ENCODE measurements around the gene SKIC8.
A peak's percentile ranks its signal among the peaks of the same experiment; 100 is the strongest.

SKIC8 gene

DNA sequence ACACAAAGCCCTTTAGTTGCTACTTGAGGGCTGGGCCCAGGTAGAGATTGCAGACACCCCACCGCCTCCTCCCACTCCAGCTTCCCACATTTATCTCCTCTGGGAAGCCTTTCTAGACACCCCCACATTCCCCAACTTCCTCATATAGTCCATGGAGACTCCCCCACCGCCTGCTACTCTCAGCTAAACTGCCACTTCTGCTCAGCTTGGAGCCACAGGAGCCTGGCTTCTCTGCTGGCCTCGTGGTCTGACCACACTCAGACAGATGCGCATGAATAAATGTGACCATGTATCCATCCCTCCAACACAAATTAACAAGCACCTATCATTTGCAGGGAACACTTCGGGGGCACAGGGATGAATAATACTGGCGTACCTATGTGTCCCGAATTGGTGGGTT is 54.5 kb downstream of the SKIC8 start:
- H3K9me2 ChIP-seq (replicated peaks; ENCODE audit: insufficient read depth, low read length): no peaks in the 10 kb centered on the region
- no peak overlapping the region for H3K9ac ChIP-seq (ENCODE audit: low read length)
- no peaks in the 10 kb centered on the region for H3K36me3 ChIP-seq (replicated peaks; ENCODE audit: insufficient read depth, low read length)
- peaks cover 5% of the 10 kb centered on the region; the same call in 1 of the 2 replicates for H3K27me3 ChIP-seq (replicated peaks; ENCODE audit: insufficient read depth, low read length)
- H3K4me2 ChIP-seq (ENCODE audit: low read depth, low read length): no peak overlapping the region
- H3K27ac ChIP-seq (ENCODE audit: low read length): no peak overlapping the region
- H3K4me1 ChIP-seq (ENCODE audit: low read length): no peaks in the 10 kb centered on the region
- DNase-seq: no peak
- H3K4me3 ChIP-seq (ENCODE audit: low read length): no peak overlapping the region
- H2AFZ ChIP-seq (ENCODE audit: low read length): no peak overlapping the region
- no peak for TF ChIP-seq EZH2phosphoT487 (IDR thresholded peaks at IDR 0.05; ENCODE audit: low read length)
- TF ChIP-seq, protein P1, sequence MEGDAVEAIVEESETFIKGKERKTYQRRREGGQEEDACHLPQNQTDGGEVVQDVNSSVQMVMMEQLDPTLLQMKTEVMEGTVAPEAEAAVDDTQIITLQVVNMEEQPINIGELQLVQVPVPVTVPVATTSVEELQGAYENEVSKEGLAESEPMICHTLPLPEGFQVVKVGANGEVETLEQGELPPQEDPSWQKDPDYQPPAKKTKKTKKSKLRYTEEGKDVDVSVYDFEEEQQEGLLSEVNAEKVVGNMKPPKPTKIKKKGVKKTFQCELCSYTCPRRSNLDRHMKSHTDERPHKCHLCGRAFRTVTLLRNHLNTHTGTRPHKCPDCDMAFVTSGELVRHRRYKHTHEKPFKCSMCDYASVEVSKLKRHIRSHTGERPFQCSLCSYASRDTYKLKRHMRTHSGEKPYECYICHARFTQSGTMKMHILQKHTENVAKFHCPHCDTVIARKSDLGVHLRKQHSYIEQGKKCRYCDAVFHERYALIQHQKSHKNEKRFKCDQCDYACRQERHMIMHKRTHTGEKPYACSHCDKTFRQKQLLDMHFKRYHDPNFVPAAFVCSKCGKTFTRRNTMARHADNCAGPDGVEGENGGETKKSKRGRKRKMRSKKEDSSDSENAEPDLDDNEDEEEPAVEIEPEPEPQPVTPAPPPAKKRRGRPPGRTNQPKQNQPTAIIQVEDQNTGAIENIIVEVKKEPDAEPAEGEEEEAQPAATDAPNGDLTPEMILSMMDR (IDR thresholded peaks at IDR 0.05; ENCODE audit: low read length): no peak
- no peak for TF ChIP-seq EZH2 (optimal IDR thresholded peaks at IDR 0.05; ENCODE audit: low read depth, low read length)
- no peaks in the 10 kb centered on the region for H4K20me1 ChIP-seq (ENCODE audit: insufficient read depth, low read length)
- no peaks in the 10 kb centered on the region for H3K79me2 ChIP-seq (ENCODE audit: low read length)
- H3K9me3 ChIP-seq (replicated peaks; ENCODE audit: insufficient read depth, low read length): no peaks in the 10 kb centered on the region
- no peaks in the 10 kb centered on the region for H3F3A ChIP-seq (ENCODE audit: insufficient read depth, low read length)

DNA sequence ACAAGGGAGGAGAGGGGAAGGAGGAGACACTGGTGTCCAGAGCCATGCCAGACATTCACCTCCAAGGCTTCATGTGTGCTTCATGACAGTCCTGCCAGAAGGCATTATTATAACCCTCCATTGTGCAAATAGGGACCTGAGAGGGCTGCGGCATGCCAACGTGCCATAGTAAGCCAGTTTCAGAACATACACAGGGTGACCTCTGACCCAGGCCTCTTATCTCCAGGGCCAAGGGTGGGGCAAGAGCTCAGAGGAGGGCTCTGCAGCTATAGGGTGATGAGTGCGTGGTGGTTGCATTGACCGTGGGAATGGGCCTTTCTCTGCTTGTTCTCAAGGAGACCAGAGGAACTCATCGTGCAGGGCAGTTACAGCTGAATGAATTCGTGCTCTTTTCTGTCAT is 55.3 kb downstream of the SKIC8 start:
- Histone ChIP-seq H3K36me3 (replicated peaks; ENCODE audit: insufficient read depth, low read length) (no peaks in the 10 kb centered on the region), H3K4me2 (ENCODE audit: low read depth, low read length) (no peak overlapping the region), H3K27me3 (replicated peaks; ENCODE audit: insufficient read depth, low read length) (peaks cover 5% of the 10 kb centered on the region; the same call in 1 of the 2 replicates), H3K79me2 (ENCODE audit: low read length) (no peaks in the 10 kb centered on the region), H3F3A (ENCODE audit: insufficient read depth, low read length) (no peaks in the 10 kb centered on the region), H3K4me1 (ENCODE audit: low read length) (no peaks in the 10 kb centered on the region), H3K9me3 (replicated peaks; ENCODE audit: insufficient read depth, low read length) (no peaks in the 10 kb centered on the region), H2AFZ (ENCODE audit: low read length) (no peak overlapping the region), H3K9ac (ENCODE audit: low read length) (no peak overlapping the region), H3K9me2 (replicated peaks; ENCODE audit: insufficient read depth, low read length) (no peaks in the 10 kb centered on the region), H4K20me1 (ENCODE audit: insufficient read depth, low read length) (no peaks in the 10 kb centered on the region), H3K27ac (ENCODE audit: low read length) (no peak overlapping the region), H3K4me3 (ENCODE audit: low read length) (no peak overlapping the region)
- DNase-seq: peak; percentile 16
- TF ChIP-seq EZH2 (optimal IDR thresholded peaks at IDR 0.05; ENCODE audit: low read depth, low read length) (no peak), EZH2phosphoT487 (IDR thresholded peaks at IDR 0.05; ENCODE audit: low read length) (no peak)
- TF ChIP-seq, protein P1 (IDR thresholded peaks at IDR 0.05; ENCODE audit: low read length): no peak

DNA sequence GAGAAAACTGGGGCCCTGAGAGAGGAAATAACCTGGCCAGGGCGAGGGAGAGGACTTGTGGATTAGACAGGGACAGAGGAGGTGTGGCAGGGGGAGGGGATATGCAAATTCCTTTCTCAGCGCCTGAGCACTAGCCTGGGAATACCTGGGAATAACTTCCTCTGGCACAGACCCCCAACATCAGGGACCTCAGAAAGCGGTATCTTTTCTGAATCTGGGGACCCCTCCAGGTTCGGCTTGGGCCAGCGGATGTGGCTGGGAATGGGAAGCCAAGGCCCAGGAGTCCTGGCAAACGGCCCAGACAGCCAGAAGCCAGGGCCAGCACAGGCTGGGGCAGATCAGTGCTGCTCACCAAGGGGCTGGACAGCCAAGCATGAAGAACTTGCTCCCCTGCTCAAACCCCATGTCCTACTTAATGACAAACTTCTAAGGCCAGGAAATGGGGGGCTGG is 55.9 kb downstream of the SKIC8 start:
- Histone ChIP-seq H3F3A (ENCODE audit: insufficient read depth, low read length) (no peaks in the 10 kb centered on the region), H3K4me1 (ENCODE audit: low read length) (no peaks in the 10 kb centered on the region), H3K27ac (ENCODE audit: low read length) (no peak overlapping the region), H3K27me3 (replicated peaks; ENCODE audit: insufficient read depth, low read length) (peaks cover 7% of the 10 kb centered on the region), H3K4me3 (ENCODE audit: low read length) (no peak overlapping the region), H3K9me3 (replicated peaks; ENCODE audit: insufficient read depth, low read length) (no peaks in the 10 kb centered on the region), H3K4me2 (ENCODE audit: low read depth, low read length) (no peak overlapping the region), H2AFZ (ENCODE audit: low read length) (no peak overlapping the region), H3K79me2 (ENCODE audit: low read length) (no peaks in the 10 kb centered on the region), H3K36me3 (replicated peaks; ENCODE audit: insufficient read depth, low read length) (no peaks in the 10 kb centered on the region), H3K9ac (ENCODE audit: low read length) (no peak overlapping the region), H3K9me2 (replicated peaks; ENCODE audit: insufficient read depth, low read length) (no peaks in the 10 kb centered on the region), H4K20me1 (ENCODE audit: insufficient read depth, low read length) (no peaks in the 10 kb centered on the region)
- no peak for TF ChIP-seq EZH2 (optimal IDR thresholded peaks at IDR 0.05; ENCODE audit: low read depth, low read length)
- TF ChIP-seq, protein P1 (IDR thresholded peaks at IDR 0.05; ENCODE audit: low read length): no peak
- TF ChIP-seq EZH2phosphoT487 (IDR thresholded peaks at IDR 0.05; ENCODE audit: low read length): no peak
- no peak for DNase-seq

Measured in MM.1S (cell line).